GM21528 (cell line): ENCODE measurements around the gene ACTN4.

Source experiments
- ATAC-seq: cut with Tn5 transposase; IDR thresholded peaks from one replicate; pipeline ENCODE4 v1.9.1; 2021; ENCODE audit warnings: mild to moderate bottlenecking, moderate library complexity; ENCODE audit not compliant: unreplicated experiment, low FRiP score

ACTN4 gene

DNA sequence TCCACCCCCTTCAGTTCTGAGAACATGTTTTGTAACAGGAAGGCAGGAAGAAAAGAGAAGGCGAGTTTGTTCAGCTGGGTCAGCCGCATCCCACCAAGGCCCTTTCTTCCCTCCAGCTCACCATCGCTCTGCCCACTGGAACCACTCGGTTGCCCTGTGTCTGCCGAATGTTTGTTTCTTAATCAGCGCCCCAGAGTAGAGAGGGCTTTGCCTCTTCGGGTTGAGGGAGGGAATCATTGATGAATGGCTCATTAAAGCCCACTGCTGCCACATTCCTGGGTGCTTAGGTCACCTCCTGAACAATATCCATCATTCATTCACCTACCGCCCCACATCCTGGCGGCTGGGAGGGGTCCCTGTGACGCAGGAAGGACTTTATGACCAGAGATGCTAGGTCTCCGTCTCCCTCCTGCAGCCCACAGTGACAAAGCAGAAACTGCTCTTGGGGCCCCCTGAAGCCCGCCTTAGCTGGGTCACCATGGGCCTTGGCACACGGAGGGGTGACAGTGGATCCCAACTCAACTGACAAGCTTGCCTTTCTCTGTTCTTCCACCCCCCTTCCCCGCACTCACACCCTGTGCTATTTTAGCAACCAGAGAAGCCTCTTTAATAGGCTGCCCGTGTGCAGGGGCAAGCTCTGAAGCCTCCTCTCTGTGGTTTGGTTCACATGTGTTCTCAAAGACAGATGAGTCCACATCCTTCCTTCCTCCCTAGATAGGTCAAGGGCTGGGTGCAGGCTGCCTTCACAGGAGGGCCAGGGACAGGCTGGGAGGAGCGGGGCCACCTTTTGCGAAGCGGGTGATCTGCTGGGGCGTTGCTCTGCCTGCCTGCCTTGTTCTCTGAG is 46.2 kb downstream of the ACTN4 start:
- ATAC-seq, result no peak

DNA sequence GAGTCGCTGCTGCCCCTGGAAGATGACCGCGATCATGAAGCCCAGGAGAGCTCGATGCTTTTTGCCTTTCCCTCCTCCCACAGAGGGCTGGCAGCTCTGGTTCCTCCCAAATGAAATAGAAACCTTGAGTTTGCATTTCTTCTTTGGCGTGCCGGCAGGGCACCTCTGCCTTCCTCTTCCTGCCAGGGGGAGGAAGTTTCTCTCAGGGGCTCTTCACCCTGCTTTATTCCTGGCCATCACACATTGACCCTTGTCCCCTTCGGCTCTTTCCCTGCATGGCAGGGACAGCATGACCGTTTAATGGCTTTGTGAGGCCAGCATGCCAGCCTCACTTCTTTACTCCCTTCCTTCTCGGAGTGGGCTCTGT is 47.9 kb downstream of the ACTN4 start:
- ATAC-seq, result no peak

DNA sequence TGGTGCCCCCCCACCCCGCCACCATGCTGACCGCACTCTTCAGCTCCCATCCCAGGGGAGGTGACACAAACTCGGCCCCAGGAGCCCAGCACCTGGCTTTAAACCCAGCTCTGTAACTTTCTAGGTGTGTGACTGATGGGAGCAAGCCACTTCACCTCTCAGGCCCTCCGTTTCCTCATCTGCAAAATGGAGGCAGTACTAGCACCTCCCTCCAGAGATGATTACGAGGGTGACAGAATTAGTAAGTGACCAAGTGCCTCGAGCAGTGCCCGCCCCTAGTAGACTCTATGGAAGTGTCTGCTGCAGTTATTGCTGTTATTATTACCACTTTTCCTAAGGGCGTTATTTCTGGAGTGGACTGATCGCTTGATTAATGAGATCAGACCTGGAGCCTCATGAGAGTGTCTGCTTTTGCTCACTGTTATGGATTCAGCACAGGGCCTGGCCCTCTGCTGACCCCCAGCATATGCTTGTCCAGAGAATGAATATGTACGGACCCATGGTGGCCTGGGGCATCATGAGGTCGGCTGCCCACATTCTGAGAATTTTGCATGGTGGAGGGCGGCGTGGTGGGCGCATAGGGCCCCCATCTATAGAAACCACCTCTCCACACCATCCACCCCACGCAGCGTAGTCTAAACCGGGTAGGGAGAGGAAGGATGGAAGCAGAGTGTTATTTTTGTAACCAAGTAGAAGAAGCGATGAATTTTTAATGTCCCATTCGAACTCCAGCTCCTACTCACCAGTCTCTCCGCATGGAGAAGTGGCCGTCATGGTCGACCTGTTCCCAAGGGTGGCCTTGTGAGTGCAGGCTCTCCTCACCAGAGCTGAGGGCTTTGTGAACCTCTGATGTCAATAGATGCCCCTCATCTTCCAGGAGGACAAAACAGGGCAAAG is 48.6 kb downstream of the ACTN4 start:
- ATAC-seq, result no peak

DNA sequence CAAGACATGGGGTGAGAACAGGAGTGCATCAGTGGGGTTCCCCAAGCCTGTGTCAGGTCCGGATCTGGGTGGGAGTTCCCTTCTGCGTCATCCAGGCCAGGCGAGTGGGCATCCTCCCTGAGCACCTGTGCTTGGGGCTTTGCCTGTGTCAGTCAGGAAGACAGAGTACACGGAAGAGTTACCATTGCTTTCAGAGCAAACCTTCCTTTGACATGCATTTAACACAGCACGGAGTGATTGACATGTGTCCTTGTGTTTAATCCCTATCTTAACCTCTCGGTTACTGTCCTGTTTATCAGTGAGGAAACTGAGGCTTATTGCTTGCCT is 49.2 kb downstream of the ACTN4 start:
- no peak for ATAC-seq

DNA sequence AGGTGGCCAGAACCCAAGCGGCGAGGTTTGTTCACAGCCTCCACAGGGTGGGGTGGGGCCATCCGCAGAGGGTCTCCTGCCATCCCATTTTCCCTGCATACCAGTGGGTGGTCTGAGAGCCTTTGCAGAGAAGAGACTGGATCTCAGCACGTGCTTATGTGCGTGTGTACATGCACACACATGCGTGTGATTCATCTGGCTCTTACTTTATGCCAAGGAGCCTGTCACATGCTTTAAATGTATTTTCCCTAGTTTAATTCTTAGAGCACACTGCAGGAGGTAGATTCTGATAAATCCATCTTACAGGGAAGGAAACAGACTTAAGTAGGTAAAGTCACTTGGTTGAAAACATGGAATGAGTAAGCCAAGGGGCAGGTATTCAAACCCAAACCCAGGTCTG is 49.7 kb downstream of the ACTN4 start:
- no peak for ATAC-seq

DNA sequence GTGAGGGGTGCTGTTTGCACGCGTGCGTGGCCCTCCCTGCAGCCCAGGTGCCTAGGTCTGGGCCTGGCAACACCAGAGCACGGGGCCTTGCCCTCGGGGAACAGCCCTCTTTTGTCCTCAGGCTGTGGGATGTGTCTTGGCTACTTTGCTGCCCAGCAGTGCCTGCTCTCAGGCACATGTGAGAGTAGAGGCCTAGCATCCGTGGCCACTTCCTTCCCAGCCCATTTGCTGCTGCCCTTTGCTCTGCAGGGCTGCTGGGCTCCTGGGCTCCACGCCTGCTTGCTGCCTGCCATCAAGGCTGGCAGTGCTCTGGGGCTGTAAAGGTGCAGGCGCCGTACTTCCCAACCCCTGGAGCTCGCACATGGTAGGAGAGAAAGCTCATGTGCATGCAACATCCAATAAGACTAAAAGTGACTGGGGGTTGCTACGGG is 50.2 kb downstream of the ACTN4 start:
- no peak for ATAC-seq

DNA sequence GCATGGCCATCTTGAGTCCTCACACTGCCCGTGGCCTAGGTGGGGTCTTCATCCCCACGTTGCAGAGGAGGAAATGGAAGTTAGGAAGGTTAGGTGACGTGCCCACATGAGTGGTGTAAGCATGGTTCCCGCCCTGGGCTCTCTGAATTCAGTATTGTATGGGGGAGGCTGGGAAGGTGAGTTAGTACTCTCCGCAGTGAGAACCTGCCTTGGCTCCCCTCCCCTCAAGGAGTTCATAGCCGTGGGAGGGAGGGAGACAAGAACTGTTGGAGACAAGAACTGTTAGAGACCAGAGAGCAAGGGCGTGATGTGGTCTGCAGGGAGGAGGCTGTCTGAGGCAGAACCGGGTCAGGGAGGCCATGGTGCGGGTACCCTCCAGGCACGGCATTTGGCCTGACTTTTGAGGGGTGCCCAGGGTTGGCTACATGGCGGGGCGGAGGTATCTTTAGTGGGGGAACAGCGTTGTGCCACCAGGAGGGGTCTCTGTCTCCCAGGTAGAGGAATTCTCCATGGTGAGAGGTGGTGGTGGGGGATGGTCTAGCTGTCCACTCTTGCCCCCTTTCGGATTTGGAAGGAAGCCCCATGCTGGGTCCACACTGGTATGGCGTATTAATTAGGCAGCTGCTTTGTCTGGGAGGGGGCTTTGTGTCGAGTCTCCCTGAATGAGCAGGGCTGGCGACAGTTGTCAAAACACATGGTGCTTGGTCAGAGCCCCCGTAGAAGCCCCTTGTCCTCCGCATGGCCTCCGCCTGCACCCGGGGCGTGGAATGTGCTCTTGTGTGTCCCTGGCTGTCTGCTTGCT is 51.0 kb downstream of the ACTN4 start:
- ATAC-seq, result no peak

DNA sequence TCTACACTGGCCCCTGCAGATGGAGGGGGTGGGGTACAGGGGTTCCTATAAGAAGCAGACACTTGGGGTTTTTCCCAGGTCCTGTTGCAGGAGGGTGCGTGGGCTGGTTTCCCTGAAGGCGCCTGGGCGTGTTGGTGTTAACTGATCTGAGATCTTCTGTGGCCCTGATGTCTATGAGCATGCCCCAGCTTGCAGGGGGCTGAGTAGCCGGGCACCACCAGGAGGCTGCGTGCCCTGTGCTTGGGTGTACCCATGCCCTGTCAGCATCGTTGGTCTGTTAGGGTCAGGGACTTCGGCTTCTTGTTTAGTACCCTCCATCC is 51.5 kb downstream of the ACTN4 start:
- no peak for ATAC-seq

DNA sequence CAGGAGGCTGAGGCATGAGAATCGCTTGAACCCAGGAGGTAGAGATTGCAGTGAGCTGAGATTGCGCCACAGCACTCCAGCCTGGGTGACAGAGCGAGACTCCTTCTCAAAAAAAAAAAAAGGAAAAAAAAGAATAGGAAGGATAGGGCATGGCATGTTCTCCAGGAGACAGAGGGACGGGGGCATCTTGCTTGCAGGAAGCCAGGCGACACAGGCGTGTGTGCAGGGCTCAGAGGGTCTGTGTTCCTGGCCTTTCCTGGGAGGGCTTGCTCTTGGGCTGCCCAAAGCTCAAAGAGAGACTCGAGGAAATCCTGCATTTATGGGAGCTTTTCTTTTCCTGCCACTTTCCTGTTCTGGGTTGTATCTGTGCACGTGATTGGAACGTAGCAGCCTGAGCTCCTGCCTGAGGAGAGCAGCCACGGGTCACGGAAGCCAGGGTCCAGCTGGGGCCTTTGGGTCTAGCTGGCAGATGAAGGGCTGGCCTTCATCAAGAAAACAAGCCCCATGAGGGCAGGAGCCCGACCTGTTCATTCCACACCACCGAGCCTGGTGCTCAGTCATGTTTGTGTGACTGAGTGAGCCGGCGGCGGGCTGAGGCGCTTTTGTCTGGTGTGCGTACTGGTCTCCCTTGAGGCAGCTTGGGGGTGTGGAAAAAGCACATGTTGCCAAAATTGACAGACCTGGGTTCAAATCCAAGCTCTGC is 52.3 kb downstream of the ACTN4 start:
- no peak for ATAC-seq

DNA sequence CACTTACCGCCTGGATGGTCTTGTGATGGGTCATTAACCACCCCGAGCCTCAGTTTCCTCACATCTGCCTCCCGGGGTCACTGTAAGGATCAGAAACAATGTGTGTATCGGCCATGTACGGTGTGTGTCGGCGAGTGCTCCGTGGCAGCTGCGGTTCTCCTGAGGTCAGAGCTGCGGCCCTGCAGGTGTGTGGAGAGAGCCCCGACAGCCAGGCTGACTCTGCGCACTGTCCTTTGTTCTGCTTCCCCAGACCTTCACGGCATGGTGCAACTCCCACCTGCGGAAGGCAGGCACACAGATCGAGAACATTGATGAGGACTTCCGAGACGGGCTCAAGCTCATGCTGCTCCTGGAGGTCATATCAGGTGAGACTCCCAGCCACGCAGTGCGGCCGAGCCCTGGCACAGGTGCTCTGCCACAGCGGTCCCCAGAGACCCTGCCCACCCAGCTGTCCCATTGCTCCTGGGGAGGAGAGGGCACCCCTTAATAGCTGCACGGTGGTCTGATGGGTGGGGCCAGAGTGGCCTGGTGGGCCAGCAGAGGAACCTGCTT is 53.0 kb downstream of the ACTN4 start:
- no peak for ATAC-seq

DNA sequence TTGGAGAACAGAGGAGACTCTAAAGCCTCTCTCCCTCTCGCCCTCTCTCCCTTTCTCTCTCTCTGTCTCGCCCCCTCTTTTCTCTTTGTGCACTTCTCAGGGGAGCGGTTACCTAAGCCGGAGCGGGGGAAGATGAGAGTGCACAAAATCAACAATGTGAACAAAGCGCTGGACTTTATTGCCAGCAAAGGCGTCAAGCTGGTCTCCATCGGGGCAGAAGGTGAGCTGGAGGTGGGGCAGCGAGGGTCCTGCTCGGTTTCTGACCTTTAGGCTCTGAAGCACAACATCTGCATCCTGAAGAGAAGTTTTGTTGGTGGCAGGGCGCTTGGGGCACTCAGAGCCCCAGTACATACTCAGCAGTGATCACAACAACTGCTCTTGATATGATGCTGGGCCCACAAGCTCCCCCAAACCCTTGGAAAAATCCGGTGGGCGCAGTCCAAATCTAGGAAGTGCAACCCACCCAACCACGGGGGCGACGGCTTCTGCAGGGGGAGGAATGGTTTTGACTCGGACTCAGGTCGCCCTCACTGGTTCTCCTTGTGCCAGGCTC is 53.5 kb downstream of the ACTN4 start:
- no peak for ATAC-seq

DNA sequence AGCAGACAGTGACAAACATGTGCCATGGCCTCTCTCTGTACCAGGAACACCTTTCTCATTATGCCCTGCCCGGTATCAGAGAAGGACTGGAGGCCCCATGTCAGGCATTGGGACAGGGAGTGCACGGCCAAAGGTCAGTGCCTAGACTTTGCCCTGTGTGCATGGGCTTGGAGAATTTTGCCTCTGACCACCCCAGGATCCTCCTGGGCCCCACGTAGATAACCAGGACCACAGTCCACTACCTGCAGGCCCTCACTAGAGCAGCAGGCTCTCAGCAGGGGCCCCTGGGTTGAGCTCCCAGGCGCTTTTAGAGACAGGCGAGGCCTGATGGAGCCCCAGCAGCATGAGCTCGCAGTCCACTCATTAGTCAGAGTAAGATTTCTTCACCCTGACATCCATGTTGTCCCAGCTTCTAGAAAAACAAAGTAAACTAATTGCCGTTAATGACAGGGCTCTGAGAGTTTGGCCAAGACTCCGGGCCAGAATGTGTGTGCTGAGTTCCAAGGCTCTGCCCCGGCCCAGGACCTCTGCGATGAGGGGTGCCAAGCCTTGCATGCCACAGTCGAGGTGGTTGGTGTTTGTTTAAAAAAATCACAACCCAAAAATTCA is 54.1 kb downstream of the ACTN4 start:
- ATAC-seq, result no peak

DNA sequence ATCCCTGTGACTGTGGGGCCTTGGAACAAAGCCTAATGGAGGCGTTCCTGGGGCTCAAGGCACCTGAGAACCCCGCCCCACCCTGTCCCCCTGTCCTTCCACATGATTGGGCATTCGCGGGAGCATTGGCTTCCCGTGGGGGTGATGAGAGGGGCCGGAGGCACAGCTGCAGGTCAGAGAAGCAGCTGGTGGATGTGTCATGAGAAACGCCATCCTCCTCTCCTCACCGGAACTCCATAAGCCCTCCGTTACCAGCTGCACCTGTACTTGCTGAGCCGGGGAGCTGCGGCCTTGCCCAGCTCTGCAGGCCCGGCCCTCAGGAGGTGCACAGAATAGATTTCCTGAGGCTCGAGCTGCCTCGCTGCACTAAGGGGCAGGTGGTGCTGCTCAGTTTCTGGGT is 54.8 kb downstream of the ACTN4 start:
- ATAC-seq, result no peak

DNA sequence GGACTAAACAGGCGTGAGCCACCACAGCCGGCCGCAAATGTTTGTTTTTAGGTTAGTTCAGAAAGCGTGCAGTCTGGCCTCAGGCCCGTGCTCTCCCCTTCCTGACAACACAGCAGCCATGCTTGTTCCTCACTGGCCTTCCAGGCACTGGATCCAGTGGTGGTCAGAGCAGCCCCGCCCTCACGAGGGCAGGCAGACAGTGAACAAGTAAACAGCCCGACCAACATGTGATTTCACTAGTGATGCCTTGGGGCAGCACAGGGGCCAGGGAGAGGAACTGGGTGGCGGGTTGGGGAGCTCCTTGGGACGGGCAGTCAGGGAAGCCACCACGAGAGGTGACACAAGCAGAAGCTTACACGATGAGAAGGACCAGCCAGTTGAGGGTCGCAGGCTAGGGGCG is 56.1 kb downstream of the ACTN4 start:
- ATAC-seq, result no peak

DNA sequence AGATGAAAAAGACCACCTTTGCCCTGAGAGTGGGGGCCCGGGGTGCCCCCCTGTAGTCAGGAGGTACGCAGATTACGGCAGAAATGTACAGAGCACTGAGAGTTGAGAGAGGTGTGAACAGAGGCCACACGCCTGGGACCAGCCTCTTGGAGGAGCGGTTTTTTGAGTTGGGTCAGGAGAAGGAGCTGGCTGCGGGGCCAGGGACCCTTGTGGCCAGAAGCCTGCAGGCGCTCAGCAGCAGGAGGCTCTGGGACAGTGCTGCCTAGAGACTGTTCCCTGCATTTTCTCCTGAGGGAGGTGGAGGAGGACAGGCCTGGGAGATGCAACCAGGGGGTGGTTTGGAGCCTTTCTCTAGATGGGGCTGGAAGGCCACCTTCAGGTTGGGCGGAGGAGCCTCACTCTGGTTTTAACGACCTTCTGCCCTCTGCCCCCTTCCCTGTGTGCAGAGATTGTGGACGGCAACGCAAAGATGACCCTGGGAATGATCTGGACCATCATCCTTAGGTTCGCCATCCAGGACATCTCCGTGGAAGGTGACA is 57.1 kb downstream of the ACTN4 start:
- ATAC-seq, result no peak

DNA sequence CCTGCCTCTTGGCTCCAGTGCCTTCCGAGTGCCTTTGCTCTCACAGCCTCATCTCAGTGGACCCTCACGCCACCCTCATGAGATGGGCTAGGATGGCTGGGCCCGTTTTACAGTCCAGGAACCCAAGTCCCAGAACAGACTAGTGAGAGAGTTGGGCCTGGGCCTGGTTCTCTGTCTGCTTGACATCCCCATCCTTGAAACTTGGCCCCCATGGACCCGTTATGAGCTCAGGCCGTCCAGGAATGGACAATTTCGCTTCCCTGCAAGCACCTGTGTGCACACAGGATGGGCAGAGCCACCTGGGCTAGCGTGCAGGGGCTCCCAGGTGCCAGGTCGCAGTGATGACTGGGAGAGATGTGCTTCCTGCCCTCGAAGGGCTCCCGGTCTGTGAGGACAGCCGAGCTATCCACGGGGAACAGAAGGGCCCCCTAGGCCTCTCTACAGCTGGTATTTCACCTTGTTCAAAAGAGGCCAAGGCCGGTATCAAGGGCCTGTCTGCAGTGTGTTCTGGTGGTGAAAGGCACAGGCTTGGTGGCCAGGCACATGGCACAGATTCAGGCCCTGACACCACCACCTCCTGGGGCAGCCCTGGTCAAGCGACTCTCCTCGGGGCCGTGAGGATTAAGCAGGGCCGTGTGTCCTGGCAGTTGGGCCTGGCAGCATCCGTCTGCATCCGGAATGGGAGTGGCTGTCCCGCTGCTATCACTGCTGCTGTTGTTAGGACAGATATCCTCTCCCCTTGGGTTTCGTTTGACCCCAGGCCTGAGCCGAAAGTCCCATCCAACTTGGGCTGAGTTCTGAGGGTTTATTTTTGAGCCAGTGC is 58.0 kb downstream of the ACTN4 start:
- ATAC-seq, result no peak

DNA sequence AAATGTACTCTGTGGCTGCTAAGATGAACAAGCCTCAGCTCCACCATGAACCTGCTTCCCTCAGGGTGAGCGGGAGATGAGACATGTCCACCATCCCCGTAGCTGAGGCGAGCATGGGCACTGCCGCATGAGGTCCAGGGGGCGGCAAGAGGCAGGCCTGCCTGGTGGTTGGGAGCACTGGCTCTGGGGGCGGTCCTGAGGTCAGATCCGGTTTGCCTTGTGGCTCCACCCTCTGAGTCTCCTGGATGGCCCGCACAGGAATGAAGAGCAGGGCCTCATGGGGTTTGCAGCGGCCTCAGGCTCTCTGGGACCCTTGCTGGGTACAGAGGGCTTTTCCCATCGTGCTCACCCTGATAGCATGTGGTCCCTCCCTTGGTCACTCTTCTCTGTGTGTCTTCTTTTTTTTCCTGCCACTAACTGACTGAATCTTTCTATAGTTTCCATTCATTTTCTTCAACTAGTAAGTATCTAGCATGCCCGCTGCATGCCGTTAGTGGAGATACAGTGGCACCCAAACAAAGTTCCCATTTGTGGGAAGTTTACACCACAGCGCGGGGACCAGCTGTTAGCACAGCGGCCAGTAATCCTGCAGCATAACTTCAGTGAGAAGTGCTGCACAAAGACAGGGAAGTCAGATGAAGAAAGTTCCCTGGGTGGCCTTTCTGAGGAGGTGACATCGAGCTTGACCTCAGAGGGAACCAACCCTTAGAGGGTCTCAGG is 59.5 kb downstream of the ACTN4 start:
- no peak for ATAC-seq
